ENCODE results near the gene YBX2.
A peak's percentile ranks its signal among the peaks of the same experiment; 100 is the strongest.

Gene YBX2

DNA sequence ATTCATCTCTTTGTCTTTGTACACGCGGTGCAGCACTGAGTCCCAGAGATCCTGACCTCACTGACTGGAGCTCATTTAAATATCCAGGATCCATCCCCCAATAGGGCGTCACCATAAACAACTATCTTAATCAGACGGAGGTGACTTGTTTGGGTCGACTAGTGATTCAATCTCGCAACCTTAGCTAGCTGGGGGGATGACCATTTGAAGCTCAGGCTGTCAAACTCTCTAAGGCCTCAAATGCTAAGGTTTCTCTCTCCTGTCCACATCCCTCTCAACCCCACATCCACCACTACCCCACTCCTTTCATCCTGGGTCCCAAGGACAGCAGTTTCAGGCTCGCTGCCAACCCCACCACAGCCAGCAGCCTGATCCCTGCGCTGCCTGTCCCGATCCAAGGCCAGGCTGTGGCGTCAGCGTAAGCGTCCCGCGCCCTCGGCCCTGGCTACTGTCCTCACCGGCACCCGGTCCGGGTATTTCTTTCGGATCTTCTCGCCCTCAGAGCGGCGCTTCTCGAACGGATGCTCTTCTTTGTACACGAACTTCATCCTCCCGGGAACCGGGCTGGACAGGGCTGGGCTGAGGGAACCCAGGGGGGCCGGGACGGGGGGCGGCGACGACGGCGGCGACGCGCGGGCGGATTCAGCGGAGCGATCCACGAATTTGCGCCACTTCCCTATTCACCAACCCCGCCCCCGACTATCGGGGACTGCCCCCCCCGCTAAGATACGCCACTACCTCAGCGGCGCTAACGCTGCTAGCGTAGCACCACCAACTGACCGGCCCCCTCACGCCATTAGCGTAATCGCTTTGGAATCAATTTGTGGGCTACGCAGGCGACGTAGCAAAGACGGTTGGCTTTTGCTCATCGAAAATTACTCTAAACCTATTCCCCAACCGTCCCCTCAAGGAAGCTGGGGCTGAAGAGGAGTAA, 52.4 kb downstream of the YBX2 start, which contains the start of gene GABARAP:
TSS of gene GABARAP (minus strand) at position 667 of the 934 bp plus-strand sequence. CDS start at position 548, 119 bp downstream.
- no peak for DNase-seq

DNA sequence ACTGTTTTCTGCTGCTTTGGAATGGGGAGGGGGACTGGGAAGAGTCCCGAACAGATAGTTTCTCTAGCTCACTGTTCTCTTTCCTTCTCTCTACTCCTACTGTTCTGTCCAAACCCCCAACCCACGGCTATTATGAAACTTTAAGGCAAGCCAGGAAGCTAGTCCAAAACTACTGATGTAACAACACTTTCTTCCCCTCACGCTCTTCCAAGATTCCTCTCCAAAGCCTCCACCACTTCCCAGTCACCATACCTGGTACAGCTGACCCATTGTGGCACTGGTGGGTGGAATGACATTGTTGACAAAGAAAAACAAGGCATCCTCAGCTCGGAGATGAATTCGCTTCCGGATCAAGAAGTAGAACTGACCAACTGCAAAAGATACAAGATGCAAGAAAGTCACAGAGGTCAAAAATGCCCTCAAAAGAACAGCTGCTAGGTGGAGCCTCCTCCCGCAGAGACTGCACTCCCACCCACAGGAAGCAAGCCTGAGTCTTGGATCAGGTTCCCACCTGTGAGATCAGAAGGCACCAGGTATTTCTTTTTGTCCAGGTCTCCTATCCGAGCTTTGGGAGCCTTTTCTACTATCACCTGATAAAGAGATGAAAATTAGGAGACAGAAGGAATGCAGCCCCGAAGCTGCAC, 53.2 kb downstream of the YBX2 start:
- DNase-seq: no peak

DNA sequence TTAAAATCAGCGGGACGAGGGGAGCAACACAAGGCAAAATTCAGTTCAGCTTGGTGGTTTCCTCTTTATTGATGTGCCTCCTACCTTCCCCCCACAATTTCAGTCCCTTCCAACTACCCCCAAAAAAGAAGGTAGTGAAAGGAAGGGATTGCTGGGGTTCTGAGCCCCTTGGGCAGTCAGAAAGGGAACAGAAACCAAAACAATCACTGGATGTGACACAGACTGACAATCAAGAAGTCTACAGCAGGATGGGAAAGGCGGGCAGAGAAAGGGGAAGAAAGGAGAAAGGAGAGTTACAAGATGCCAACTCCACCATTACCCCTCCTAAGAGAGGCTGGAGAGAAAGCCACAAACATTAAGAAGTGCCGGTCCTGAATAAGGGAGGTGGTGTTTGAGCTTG, 54.1 kb downstream of the YBX2 start:
- no peak for DNase-seq

DNA sequence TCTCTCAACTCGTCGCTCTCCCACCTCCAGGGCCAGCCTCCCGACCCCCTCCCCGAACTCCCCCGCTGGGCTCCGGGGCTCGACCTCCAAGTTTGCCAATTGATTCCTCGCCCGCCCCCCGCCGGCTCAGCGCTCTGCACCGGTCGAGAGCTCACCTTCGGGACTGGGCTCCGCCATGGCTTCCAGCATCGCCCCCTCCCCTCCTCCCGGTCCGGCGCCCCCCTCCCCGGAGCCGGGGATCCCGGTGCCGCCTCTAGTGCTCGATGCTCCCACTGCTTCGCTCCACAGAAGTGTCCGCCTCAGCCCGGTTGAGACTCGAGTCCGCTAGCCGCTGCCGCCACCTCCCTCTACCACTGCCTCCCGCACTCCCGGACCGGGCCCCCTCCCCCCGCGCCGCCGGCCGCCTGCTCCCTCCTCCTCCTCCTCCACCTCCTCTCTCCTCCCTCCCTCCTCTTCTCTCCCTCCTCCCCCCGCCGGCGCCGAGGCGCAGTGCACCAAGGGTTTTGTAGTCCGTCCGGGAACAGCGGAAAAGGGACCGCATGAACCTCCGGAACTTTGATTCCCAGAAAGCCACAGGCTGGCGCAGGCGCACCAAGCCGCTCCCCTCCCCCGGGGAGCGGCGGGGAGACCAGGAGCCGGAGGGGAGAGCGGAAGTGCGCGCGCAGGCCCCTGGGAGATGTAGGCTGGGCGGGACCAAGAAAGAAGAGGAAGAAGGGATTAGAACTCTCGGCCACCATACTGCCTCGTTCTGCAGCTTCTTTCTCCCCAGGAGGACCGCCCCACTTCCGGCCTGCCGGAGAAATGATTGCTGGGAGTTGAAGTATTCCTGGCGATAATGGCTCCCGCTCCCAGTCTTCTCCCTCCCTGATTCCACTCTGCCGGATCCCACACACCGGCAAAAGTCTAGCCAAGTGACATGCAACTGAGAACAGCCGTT, 55.1 kb downstream of the YBX2 start, which contains the start of gene PHF23:
TSS of gene PHF23 (minus strand) at position 367 of the 937 bp plus-strand sequence. CDS start at position 189, 178 bp downstream.
- DNase-seq: peak; percentile 87

DNA sequence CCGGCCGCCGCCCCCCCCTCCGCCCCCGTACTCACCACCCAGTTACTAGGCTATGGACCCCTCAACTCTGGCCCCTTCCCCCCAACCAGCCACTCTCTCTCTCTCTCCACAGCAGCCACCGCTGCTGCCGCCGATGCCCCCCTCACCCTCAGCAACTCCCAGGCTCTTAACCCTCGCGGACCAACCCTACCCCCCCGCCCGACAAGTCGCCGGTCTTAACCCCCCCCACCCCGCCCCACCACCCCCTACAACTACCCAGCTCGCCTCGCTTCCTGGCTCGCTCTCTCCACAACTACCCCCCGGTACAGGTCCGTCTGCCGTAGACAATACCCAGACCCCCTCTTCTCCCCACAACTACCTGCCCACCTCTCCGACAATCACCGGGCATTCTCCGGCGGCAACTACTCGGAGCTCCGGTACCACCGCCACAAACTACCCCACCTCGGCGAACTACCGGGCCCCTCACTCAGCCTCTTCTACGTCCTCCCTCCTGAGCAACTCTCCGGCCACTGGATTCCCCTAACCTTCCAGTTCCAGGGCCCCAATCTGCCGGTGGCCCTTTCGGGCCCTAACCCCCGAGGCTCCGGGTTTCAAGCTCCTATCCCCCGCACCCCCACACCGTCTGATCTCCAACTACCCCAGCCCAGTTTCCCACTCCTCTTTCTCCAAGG, 55.9 kb downstream of the YBX2 start:
- no peak for DNase-seq
